Testis (tissue), 3 donors: ENCODE data around the gene PRKG1. TPM values are rescaled to one million over a fixed set of nuclear protein-coding genes. Genes with fewer than 3 reads are reported as not detected.
"Not testable (repeated sequence)": the region's sequence is repeated elsewhere in the genome, so short reads cannot be mapped to it uniquely, and the experiment has no call there.

Source experiments
- DNase-seq: peaks from one replicate; pipeline ENCODE4 v3.0.0-alpha.2; 2019
- H3K27ac ChIP-seq, 2 donors: fragments of 200-600 bp; sonication (generic); one replicate each; pipeline ENCODE4 v1.5.1; 2019
- H3K27me3 ChIP-seq: fragments of 200-600 bp; sonication (generic); one replicate; pipeline ENCODE4 v1.5.1; 2019
- H3K36me3 ChIP-seq: fragments of 200-600 bp; sonication (generic); one replicate; pipeline ENCODE4 v1.5.1; 2017; ENCODE audit warnings: low read depth; ENCODE audit errors: missing control alignments
- H3K4me1 ChIP-seq: fragments of 200-600 bp; sonication (generic); one replicate; pipeline ENCODE4 v1.5.1; 2019
- H3K4me3 ChIP-seq, 2 donors: fragments of 200-600 bp; sonication (generic); one replicate each; pipeline ENCODE4 v1.5.1; 2017 to 2019
- H3K9me3 ChIP-seq: fragments of 200-600 bp; sonication (generic); one replicate; pipeline ENCODE4 v1.5.1; 2017
- POLR2A ChIP-seq: fragments of 450-650 bp; IDR thresholded peaks from one replicate; pipeline ENCODE4 v1.6.1; 2017; ENCODE audit warnings: antibody characterized with exemption, mild to moderate bottlenecking, moderate library complexity
- WGBS, 2 donors: methylation state at CpG; one replicate each; pipeline ENCODE4 v1.1.5; 2018; 5-methylcytosine and 5-hydroxymethylcytosine counted together
- intact Hi-C: fragments of 100-400 bp; cut with DNase I; formaldehyde crosslinking; loops from one replicate; pipeline ENCODE4 v1.15.1; 2023; ENCODE audit warnings: low total_unique reads
- polyA plus RNA-seq: library from polyadenylated mRNA; stranded (reverse); fragments of 350-450 nt; fragmentation: Illumina TruSeq; extraction: RNeasy Lipid Tissue Mini Kit (QIAGEN cat#74804); gene quantifications from one replicate; pipeline ENCODE4 v1.2.3, GENCODE V29; 2014; ENCODE audit warnings: low read depth, low replicate concordance; ENCODE audit not compliant: insufficient read depth
- total RNA-seq, 2 donors: library from RNA; depleted of rRNA; stranded (reverse); fragments of >200 nt; gene quantifications; one replicate each; pipeline ENCODE4 v1.2.3, GENCODE V29; 2016
- TF ChIP-seq, protein P1 (sequence below), 3 experiments: fragments of 450-650 bp in 2 of 3; fragments of 200-600 bp in 1 of 3; sonication (generic) in 1 of 3; IDR thresholded peaks; one replicate each; pipeline ENCODE4 v1.5.1; 2016 to 2019; ENCODE audit warnings: antibody characterized with exemption in 3 of 3, mild to moderate bottlenecking in 2 of 3, moderate library complexity in 1 of 3

The PRKG1 gene
- total and polyA plus RNA-seq, 3 donors from 2014 or later: 6.3 to 15.3 (median 12.5) TPM

DNA sequence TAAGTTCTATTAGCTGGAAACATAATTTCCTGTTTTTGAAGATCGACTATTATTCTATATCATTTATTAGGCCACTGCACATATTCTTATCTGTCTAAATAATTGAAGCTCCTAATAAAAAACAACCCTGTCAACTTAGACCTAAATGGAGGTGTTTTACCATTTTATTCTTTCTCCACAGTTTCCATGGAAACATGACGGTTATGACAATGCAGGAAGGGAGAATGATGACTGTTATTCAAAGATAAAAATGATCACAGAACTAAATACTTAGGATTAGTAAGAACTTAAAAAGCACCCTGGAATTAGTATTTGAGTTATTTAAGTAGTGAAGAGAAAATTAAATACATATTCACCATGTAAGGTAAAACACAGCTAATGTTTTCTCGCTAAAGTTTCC is 1119.9 kb downstream of the PRKG1 start:
- Histone ChIP-seq H3K27me3 (no peaks in the 10 kb centered on the region), H3K4me3 (no peak overlapping the region), H3K4me1 (no peaks in the 10 kb centered on the region), H3K36me3 (no peaks in the 10 kb centered on the region), H3K27ac (no peak overlapping the region), H3K9me3 (no peaks in the 10 kb centered on the region)
- no peak for TF ChIP-seq POLR2A
- TF ChIP-seq, protein P1, sequence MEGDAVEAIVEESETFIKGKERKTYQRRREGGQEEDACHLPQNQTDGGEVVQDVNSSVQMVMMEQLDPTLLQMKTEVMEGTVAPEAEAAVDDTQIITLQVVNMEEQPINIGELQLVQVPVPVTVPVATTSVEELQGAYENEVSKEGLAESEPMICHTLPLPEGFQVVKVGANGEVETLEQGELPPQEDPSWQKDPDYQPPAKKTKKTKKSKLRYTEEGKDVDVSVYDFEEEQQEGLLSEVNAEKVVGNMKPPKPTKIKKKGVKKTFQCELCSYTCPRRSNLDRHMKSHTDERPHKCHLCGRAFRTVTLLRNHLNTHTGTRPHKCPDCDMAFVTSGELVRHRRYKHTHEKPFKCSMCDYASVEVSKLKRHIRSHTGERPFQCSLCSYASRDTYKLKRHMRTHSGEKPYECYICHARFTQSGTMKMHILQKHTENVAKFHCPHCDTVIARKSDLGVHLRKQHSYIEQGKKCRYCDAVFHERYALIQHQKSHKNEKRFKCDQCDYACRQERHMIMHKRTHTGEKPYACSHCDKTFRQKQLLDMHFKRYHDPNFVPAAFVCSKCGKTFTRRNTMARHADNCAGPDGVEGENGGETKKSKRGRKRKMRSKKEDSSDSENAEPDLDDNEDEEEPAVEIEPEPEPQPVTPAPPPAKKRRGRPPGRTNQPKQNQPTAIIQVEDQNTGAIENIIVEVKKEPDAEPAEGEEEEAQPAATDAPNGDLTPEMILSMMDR (IDR thresholded peaks at IDR 0.05): no peak
- intact Hi-C loops: no loop called here
- 89 to 93% methylated on average over 3 of the region's 3 CpGs for WGBS, 2 donors
- DNase-seq: no peak

DNA sequence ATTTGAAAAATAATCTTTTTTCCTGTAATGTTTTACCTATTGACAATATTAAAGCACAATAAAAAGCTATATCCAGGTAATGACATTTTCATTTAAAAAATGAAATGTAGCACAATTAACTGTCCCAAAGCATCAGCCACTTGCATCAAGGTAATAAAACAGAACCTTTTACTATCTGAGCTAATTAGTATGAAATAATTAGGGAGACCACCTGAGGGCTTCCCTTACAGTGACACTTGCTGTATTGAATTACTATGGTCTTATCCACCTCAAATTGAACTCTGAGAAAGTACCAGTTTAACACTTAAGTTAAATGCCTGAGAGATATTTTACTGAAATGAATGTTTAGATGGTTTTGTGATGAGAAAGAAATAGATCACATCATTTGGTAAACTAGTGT is 1120.4 kb downstream of the PRKG1 start:
- no peak overlapping the region for H3K27ac ChIP-seq
- H3K36me3 ChIP-seq: no peaks in the 10 kb centered on the region
- H3K27me3 ChIP-seq: no peaks in the 10 kb centered on the region
- no peak overlapping the region for H3K4me3 ChIP-seq
- intact Hi-C loops: no loop called here
- DNase-seq: no peak
- TF ChIP-seq, protein P1 (IDR thresholded peaks at IDR 0.05): no peak
- no peak for TF ChIP-seq POLR2A
- H3K4me1 ChIP-seq: no peaks in the 10 kb centered on the region
- H3K9me3 ChIP-seq: no peaks in the 10 kb centered on the region

DNA sequence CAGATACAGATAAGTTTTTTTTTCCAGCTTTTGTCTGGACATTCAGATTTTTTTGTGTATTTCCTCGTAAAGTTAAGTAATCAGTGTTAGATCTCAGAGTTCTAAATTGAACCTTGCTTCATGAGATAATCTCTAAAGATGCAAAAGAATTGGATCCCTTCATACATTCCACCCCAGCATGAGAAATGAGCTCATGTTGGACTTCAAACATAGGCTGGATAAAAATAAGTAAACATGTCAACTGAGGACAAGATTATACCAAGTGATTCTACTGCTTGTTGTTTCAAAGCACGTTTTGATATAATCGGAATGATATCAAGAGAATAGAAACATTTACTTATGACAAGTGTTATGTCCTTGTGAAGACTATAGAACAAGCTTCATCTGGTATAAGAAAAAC is 1122.8 kb downstream of the PRKG1 start:
- no peak for DNase-seq
- intact Hi-C loops: no loop called here
- Histone ChIP-seq H3K36me3 (no peaks in the 10 kb centered on the region), H3K27ac (no peak overlapping the region), H3K4me3 (no peak overlapping the region), H3K9me3 (no peaks in the 10 kb centered on the region), H3K27me3 (no peaks in the 10 kb centered on the region), H3K4me1 (no peaks in the 10 kb centered on the region)
- no peak for TF ChIP-seq POLR2A
- TF ChIP-seq, protein P1 (IDR thresholded peaks at IDR 0.05): no peak
- WGBS, 2 donors: 73 to 76% methylated on average over 3 of the region's 3 CpGs

DNA sequence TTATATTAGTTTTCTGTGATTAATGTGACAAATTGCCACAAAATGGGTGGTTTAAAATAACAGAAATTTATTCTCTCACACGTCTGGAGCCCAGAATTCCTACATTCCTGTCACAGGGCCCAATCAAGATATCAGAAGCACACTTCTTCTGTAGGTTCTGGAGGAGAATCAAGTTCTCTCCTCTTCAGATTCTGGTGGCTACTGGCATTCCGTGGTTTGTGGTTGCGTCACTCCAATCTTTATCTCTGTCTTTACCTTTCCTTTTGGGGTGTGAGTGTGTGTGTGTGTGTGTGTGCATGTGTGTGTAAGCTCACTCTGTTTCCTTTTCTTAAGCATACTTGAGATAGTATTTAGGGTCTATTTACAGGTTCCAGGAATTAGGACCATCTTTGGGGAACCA is 1124.3 kb downstream of the PRKG1 start:
- no peak overlapping the region for H3K27ac ChIP-seq
- TF ChIP-seq POLR2A: no peak
- TF ChIP-seq, protein P1 (IDR thresholded peaks at IDR 0.05): no peak
- DNase-seq: no peak
- H3K4me3 ChIP-seq: no peak overlapping the region
- no peaks in the 10 kb centered on the region for H3K4me1 ChIP-seq
- intact Hi-C loops: no loop called here
- no peaks in the 10 kb centered on the region for H3K36me3 ChIP-seq
- H3K27me3 ChIP-seq: no peaks in the 10 kb centered on the region
- 64% methylated on average over 3 of the region's 3 CpGs for WGBS, 2 donors
- no peaks in the 10 kb centered on the region for H3K9me3 ChIP-seq

DNA sequence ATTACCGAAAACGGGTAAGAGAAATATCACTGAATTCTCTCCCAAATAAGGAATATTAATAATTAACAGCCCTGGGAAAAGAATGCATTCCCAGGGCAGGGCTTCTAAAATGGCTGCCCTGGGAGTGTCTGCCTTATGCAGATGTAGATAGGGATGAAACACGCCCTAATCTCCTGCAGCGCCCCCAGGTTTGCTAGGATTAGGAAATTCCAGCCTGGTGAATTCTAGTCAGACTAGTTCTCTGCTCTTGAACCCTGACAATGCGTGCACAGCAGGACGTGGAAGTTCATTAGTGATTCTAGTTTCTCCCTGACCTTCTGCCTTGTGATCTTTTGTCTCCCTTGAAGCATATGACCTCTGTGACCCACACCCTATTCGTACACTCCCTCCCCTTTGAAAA is 1130.6 kb downstream of the PRKG1 start:
- WGBS, 2 donors: 91 to 95% methylated on average over 7 of the region's 7 CpGs
- intact Hi-C loops: not testable (repeated sequence)

More for the DNA sequence above, 1130.6 kb downstream of the PRKG1 start:
- not testable (repeated sequence) for DNase-seq, H3K4me1 ChIP-seq, H3K9me3 ChIP-seq, H3K27me3 ChIP-seq, H3K36me3 ChIP-seq, H3K27ac ChIP-seq, H3K4me3 ChIP-seq
